HG02798 (cell line): ENCODE data around the gene TAF5L.
A peak's percentile ranks its signal among the peaks of the same experiment; 100 is the strongest.
"Not testable (repeated sequence)": the region's sequence is repeated elsewhere in the genome, so short reads cannot be mapped to it uniquely, and the experiment has no call there.

Source experiments
- ATAC-seq: cut with Tn5 transposase; IDR thresholded peaks from one replicate; pipeline ENCODE4 v1.9.1; 2021; ENCODE audit warnings: mild to moderate bottlenecking; ENCODE audit not compliant: unreplicated experiment, poor library complexity

The TAF5L gene

GRCh38 chr1:229574679-229575442, 51.1 kb downstream of the TAF5L start:
- ATAC-seq, result no peak

- no peak for ATAC-seq
Observed at GRCh38 chr1:229572286-229572685, 53.6 kb downstream of the TAF5L start.

DNA sequence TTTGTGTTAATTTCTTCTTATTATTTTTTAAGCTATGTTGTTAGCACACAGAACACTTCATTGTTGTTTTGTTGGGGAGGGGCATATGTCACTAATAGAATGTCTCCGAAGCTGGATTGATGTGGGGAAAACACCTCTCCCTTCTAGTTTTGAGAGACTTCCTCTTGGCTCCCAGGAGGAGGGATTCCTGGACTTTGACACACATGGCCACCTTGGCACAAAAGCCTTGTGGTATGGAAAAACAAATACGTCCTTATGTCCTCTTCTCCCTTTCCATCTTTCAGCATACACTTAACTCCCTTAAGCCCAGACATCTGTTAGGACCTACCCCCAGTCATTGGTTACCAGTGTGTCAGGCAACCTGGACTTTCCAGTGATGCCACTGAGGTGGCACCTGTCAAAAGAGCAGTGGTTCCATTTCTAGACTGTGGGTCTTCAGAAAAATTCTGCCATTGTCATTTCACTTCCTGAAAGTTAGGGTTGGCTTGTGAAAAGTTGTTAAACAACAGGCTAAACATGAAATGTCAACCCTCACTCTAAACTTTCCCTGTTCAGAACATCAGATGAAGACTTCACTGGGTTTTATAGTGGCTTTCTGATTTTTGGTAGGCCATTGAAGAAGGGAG, 54.9 kb downstream of the TAF5L start:
- ATAC-seq, result no peak

DNA sequence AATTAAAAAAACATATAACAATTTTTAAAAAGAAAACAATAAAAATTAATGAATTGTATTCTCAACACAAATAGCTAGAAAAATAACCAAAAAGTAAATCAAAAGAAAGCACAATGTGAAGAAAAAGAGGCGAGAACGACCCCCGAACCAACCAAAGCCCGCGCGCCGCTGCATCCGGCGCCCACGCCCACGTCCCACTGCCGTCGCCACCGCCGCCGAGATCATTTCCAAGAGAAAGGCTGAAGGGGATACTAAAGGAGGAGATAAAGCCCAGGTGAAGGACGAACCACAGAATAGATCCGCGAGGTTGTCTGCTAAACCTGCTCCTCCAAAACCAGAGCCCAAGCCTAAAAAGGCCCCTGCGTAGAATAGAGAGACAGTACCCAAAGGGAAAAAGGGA, 55.6 kb downstream of the TAF5L start:
- no peak for ATAC-seq

DNA sequence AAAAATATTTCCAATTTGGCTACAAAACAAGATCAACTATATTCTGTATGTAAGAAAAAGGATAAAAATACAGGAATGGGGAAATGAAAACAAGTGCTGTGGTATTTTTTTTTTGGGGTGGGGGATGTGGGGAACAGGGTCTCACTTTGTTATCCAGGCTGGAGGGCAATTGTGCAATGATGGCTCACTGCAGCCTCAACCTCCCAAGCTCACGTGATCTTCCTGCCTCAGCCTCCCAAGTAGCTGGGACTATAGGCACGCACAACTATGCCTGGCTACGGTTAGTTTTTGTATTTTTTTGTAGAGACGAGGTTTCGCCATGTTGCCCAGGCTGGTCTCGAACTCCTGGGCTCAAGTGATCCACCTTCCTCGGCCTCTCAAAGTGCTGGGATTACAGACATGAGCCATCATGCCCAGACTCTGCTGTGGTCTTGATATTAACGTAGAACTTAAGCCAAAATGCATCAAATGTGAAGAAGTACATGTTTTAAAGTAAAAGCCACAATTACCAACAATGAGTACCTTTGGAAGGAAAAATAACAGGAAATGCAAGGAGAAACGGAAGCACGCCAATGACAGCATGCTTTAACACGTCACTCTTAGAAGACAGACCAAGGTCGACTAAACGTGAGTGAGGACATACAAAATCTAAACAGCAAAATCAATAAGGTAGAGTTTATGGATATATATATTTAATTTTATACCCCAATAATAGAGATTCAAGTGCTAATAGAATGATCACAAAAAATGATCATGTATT, 58.6 kb downstream of the TAF5L start:
- no peak for ATAC-seq

DNA sequence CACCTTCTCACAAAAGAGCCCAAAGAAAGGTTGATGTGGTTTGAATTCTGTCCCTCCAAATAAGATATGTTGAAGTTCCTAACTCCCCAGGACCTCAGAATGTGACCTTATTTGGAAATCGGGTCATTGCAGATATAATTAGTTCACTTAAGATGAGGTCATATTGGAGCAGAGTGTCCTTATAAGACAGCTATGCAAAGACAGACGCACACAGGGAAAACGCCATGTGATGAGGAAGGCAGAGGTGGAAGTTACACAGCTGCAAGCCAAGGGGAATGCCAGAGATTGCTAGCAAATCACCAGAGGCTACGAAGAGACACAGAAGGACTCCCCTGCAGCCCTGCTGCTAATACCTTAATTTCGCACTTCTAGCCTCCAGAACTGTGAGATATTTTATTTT, 62.2 kb downstream of the TAF5L start:
- ATAC-seq, result no peak

DNA sequence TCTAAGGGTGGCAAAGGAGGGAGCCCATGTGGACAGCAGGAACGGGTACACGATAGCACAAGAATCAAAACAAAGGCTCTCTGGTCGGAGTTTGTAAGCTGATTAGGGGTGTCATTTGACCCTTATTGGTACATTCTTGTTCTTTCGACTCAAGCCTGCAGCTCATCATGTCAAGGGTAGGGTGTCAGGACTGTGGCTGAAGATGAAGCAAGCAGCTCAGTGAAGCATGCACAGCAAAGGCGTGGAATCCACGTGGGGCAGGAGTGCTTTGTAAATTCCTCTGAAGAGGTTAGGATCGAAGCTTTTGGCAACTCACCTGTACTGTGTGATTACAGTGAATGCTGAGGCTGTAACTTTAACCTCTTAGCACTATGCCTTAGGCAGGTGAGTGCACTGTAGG, 62.7 kb downstream of the TAF5L start:
- no peak for ATAC-seq

- no peak for ATAC-seq
Observed at GRCh38 chr1:229562686-229563085, 63.2 kb downstream of the TAF5L start.

DNA sequence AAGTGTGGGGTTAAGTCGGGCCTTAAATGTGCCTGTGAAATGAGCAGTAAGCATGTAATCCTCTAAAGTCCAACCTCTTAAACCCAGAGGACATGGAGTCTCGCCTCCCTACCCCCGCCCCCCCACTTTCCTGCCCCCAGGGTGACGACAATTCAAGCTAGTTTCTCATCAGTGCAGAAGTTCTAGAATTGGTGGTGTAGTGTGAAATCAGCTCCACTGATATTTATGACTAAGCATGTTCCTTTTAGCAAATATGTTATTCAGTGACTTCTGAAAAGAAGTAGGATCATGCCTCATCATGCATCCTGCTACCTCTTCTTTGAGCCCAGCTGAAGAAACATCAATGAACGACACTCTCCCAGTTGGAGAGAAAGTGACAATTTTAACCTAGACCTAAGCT, 64.8 kb downstream of the TAF5L start:
- ATAC-seq, result no peak

GRCh38 chr1:229560124-229560523, 65.8 kb downstream of the TAF5L start:
- ATAC-seq, result not testable (repeated sequence)

GRCh38 chr1:229559336-229559801, 66.6 kb downstream of the TAF5L start:
- ATAC-seq, result not testable (repeated sequence)

- ATAC-seq, result peak; percentile 89
Observed at GRCh38 chr1:229558460-229559335, 67.2 kb downstream of the TAF5L start, which contains the start of gene ABCB10. ABCB10 (minus strand) TSS chr1:229558707; CDS start chr1:229558652, 55 bp downstream.

GRCh38 chr1:229557913-229558414, 68.0 kb downstream of the TAF5L start:
- peak; percentile 31 for ATAC-seq

DNA sequence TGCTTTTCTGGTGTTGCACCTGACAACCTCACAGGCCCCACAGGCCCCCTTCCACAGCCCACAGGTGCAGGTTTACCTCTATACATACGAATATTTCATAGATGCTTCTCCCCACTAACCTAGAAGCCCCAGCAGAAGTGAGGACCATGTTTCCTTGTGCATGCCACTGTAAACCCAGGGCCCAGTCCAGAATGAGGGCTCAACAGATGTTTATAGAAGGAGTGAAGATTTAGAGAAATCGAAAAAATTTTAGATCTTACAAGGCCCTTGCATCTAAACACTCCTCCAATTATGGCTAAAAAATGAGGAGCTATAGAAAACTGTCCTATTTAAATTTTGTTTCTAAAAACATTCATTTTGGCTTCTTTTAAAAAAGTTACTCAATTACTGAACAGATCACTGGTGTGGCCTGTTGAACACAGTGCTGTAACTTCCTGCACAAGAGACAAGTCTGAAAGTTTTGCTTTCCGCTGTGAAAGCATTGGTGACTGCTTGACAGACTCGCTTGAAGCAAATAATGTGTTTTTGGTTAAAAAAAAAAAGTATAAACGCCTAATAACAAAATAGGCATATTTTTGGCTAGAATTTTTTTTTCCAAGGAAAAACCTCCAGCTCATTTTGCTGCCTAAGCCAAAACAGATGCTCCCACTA, 68.6 kb downstream of the TAF5L start:
- ATAC-seq, result no peak

GRCh38 chr1:229554886-229555621, 70.9 kb downstream of the TAF5L start:
- ATAC-seq, result no peak

DNA sequence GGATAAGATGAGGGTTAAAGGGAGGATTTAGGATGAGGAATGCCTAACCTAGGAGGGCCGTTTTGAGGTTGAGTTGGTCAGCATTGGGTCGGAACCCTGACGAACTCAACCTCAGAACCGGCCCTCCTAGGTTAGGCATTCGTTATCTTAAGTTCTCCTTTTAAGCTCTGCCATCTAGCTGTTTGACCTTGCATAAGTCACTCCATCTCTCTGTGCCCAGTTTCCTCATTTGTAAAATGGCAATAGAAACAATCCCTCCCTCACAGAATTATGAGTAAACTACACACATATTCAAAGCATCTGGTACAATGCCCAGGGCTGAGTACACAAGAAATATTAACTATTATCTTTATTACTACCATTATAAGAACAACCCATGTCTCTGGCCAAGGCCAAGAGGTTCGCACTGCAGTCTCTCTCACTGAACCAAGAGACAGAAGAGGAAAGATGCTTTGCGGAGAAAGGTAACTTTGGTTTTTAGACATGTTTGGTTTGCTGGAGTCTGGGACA, 72.2 kb downstream of the TAF5L start:
- no peak for ATAC-seq

DNA sequence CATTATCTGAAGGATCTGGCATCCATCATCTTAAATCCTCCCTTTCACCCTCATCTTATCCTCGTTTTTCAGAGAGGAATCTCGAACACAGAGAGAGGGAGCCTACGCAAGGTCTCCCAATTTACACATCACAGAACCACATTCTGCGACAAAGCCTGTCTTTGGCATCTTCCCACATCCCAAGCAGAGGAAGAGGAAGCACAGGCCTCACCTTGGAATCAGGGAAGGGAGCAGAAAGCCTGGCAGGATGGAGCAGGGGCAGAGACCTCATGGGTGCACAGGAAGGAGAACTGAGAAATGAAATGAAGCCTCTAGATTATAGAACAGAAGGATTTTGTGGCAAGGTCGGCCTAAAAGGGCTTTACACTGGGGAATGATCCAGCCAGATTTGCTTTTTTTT, 73.2 kb downstream of the TAF5L start:
- no peak for ATAC-seq

DNA sequence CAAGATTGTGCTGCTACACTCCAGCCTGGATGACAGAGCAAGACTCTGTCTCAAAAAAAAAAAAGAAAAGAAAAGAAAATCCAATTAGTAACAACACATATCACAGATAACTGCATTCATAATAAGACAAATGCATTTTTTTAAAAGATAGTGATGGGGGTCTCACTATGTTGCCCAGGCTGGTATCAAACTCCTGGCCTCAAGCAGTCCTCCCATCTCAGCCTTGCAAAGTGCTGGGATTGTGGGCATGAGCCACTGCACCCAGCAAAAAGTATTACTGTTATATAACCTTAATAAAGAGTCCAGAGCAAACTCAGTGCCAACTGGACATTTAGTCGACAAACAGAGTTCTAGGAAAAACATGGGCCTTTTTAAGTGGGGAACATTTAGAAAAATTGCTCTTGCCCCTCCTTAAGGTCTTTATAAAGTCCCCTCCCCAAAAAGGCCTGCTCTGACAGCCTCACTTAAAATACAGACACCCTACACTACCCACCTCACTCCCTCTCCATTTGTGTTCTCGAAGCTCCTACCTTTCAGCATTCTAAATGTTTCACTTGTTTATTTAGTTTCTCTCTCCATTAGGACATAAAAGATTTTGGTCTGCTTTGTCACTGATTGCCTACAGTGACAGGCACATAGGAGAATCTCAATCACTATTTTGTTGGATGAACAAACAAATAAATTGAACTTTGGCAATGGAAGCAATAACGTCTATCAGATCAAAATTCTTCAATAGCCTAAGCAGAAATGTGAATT, 74.9 kb downstream of the TAF5L start:
- ATAC-seq, result no peak
